NB4 (cell line): ENCODE data around the gene ZNF805.
"Not testable (repeated sequence)": the region's sequence is repeated elsewhere in the genome, so short reads cannot be mapped to it uniquely, and the experiment has no call there.

Experiments used
- DNase-seq: peaks from one replicate; pipeline ENCODE4 v3.0.0; 2010; ENCODE audit warnings: low read depth
- H3K4me3 ChIP-seq: one replicate; pipeline ENCODE4 v1.5.1; 2011; ENCODE audit warnings: mild to moderate bottlenecking, low read depth, low read length, moderate library complexity
- CTCF ChIP-seq: IDR thresholded peaks from one replicate; pipeline ENCODE4 v1.5.1; 2012; ENCODE audit warnings: low read depth, low read length
- MAX ChIP-seq: IDR thresholded peaks from 2 replicates; pipeline ENCODE4 v1.6.1; 2011; ENCODE audit warnings: low read depth, low read length
- MYC ChIP-seq: IDR thresholded peaks from 2 replicates; pipeline ENCODE4 v1.6.1; 2011; ENCODE audit warnings: low read depth, low read length
- POLR2A ChIP-seq: IDR thresholded peaks from 2 replicates; pipeline ENCODE4 v1.6.1; 2011; ENCODE audit warnings: mild to moderate bottlenecking; ENCODE audit not compliant: insufficient read length; ENCODE audit errors: extremely low read depth

Gene ZNF805

GRCh38 chr19:57240311-57241090, at the start of gene ZNF805:
Gene ZNF805 (plus strand): TSS chr19:57240632. CDS start chr19:57240892, 260 bp downstream.
- TF ChIP-seq MAX, result peak; percentile 80
- TF ChIP-seq CTCF, result no peak
- peak; percentile 77 for TF ChIP-seq MYC
- peak; percentile 36 for TF ChIP-seq POLR2A
- peak; percentile 90 for DNase-seq
- H3K4me3 ChIP-seq, result peak within 1 kb of the TSS; percentile 87

GRCh38 chr19:57191141-57192076, 49.0 kb upstream of the ZNF805 start, which contains the start of gene ZNF264:
Gene ZNF264 (plus strand): TSS chr19:57191500. CDS start chr19:57191914, 414 bp downstream.
- H3K4me3 ChIP-seq, result peak within 1 kb of the TSS; percentile 78
- no peak for TF ChIP-seq POLR2A
- TF ChIP-seq MAX, result no peak
- DNase-seq, result peak; percentile 82

GRCh38 chr19:57192077-57192420, 48.4 kb upstream of the ZNF805 start:
- TF ChIP-seq CTCF (no peak), POLR2A (no peak), MAX (no peak), MYC (no peak)
- H3K4me3 ChIP-seq, result peak overlapping the region; percentile 78
- no peak for DNase-seq

- no peak for DNase-seq
- H3K4me3 ChIP-seq, result no peak overlapping the region
- TF ChIP-seq CTCF (no peak), MYC (no peak), MAX (no peak), POLR2A (no peak)
These were observed 47.4 kb upstream of the ZNF805 start for GRCh38 chr19:57192993-57193392.

- not testable (repeated sequence) for DNase-seq, H3K4me3 ChIP-seq
These were observed 42.6 kb upstream of the ZNF805 start for GRCh38 chr19:57197874-57198273.

GRCh38 chr19:57202160-57202559, 38.3 kb upstream of the ZNF805 start:
- DNase-seq, result no peak
- H3K4me3 ChIP-seq, result no peak overlapping the region
- TF ChIP-seq CTCF (no peak), MAX (no peak), POLR2A (no peak), MYC (no peak)
